ENCODE measurements around the gene MYO1B.

Gene MYO1B

GRCh38 chr2:191262436-191262835 lies 17.2 kb downstream of the MYO1B start:
- Histone ChIP-seq H3K4me1 (ENCODE audit: insufficient read depth, low read length, poor library complexity, severe bottlenecking) (peaks cover 6% of the 10 kb centered on the region), H3K36me3 (ENCODE audit: insufficient read depth, low read length) (no peaks in the 10 kb centered on the region), H3K79me2 (ENCODE audit: insufficient read depth, low read length) (peaks cover 93% of the 10 kb centered on the region), H3F3A (ENCODE audit: low read depth) (no peaks in the 10 kb centered on the region), H3K27me3 (ENCODE audit: insufficient read depth, low read length, poor library complexity, severe bottlenecking) (no peaks in the 10 kb centered on the region), H3K9me2 (replicated peaks; ENCODE audit: low read depth, low read length) (no peaks in the 10 kb centered on the region), H3K4me2 (ENCODE audit: low read depth, low read length, poor library complexity, severe bottlenecking) (no peak overlapping the region), H3K4me3 (ENCODE audit: low read length, poor library complexity, severe bottlenecking) (no peak overlapping the region), H3K9me3 (ENCODE audit: insufficient read depth, low read depth, low read length) (no peaks in the 10 kb centered on the region), H4K20me1 (ENCODE audit: insufficient read depth, low read length, poor library complexity, severe bottlenecking) (peaks cover 14% of the 10 kb centered on the region), H3K9ac (ENCODE audit: low read depth, low read length, poor library complexity, severe bottlenecking) (no peak overlapping the region), H2AFZ (ENCODE audit: low read length) (no peak overlapping the region)
- TF ChIP-seq EZH2phosphoT487 (IDR thresholded peaks at IDR 0.05; ENCODE audit: borderline replicate concordance) = no peak

GRCh38 chr2:191263050-191263449 lies 17.8 kb downstream of the MYO1B start:
- H3K4me2 ChIP-seq (ENCODE audit: low read depth, low read length, poor library complexity, severe bottlenecking) = no peak overlapping the region
- H3F3A ChIP-seq (ENCODE audit: low read depth) = no peaks in the 10 kb centered on the region
- H3K4me1 ChIP-seq (ENCODE audit: insufficient read depth, low read length, poor library complexity, severe bottlenecking) = peaks cover 6% of the 10 kb centered on the region
- H3K9me2 ChIP-seq (replicated peaks; ENCODE audit: low read depth, low read length) = no peaks in the 10 kb centered on the region
- no peaks in the 10 kb centered on the region for H3K27me3 ChIP-seq (ENCODE audit: insufficient read depth, low read length, poor library complexity, severe bottlenecking)
- TF ChIP-seq EZH2phosphoT487 (IDR thresholded peaks at IDR 0.05; ENCODE audit: borderline replicate concordance) = no peak
- TF ChIP-seq, protein P1, sequence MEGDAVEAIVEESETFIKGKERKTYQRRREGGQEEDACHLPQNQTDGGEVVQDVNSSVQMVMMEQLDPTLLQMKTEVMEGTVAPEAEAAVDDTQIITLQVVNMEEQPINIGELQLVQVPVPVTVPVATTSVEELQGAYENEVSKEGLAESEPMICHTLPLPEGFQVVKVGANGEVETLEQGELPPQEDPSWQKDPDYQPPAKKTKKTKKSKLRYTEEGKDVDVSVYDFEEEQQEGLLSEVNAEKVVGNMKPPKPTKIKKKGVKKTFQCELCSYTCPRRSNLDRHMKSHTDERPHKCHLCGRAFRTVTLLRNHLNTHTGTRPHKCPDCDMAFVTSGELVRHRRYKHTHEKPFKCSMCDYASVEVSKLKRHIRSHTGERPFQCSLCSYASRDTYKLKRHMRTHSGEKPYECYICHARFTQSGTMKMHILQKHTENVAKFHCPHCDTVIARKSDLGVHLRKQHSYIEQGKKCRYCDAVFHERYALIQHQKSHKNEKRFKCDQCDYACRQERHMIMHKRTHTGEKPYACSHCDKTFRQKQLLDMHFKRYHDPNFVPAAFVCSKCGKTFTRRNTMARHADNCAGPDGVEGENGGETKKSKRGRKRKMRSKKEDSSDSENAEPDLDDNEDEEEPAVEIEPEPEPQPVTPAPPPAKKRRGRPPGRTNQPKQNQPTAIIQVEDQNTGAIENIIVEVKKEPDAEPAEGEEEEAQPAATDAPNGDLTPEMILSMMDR (conservative IDR thresholded peaks at IDR 0.05; ENCODE audit: low read length) = no peak
- H2AFZ ChIP-seq (ENCODE audit: low read length) = no peak overlapping the region
- no peak overlapping the region for H3K4me3 ChIP-seq (ENCODE audit: low read length, poor library complexity, severe bottlenecking)
- peaks cover 14% of the 10 kb centered on the region for H4K20me1 ChIP-seq (ENCODE audit: insufficient read depth, low read length, poor library complexity, severe bottlenecking)
- no peaks in the 10 kb centered on the region for H3K9me3 ChIP-seq (ENCODE audit: insufficient read depth, low read depth, low read length)
- peaks cover 93% of the 10 kb centered on the region for H3K79me2 ChIP-seq (ENCODE audit: insufficient read depth, low read length)
- no peak overlapping the region for H3K9ac ChIP-seq (ENCODE audit: low read depth, low read length, poor library complexity, severe bottlenecking)
- H3K36me3 ChIP-seq (ENCODE audit: insufficient read depth, low read length) = no peaks in the 10 kb centered on the region

DNA sequence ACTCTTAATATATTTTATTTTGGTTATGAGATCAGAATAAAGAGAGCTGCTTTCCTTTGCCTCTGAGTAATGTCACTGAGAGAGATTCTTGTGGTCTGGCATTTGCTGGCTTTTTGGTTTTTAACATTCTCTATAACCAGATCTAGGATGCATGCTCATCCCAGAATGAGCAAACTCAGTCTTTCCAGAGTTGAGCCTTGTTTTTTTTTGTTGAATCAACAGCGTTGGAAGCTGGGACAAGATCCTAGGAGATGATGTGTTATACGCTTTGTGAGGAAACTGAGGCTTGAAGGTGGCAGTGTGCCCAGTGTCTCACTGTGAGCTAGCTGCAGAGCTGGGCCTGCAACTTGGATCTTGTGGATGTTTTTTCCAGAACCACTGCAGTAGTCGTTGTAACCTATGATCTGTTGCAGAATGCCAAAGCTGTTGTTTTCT lies 19.5 kb downstream of the MYO1B start:
- peaks cover 6% of the 10 kb centered on the region for H3K4me1 ChIP-seq (ENCODE audit: insufficient read depth, low read length, poor library complexity, severe bottlenecking)
- peaks cover 14% of the 10 kb centered on the region for H4K20me1 ChIP-seq (ENCODE audit: insufficient read depth, low read length, poor library complexity, severe bottlenecking)
- H3K79me2 ChIP-seq (ENCODE audit: insufficient read depth, low read length) = peaks cover 93% of the 10 kb centered on the region
- TF ChIP-seq EZH2phosphoT487 (IDR thresholded peaks at IDR 0.05; ENCODE audit: borderline replicate concordance) = no peak
- TF ChIP-seq, protein P1 (conservative IDR thresholded peaks at IDR 0.05; ENCODE audit: low read length) = no peak
- H3K9me2 ChIP-seq (replicated peaks; ENCODE audit: low read depth, low read length) = no peaks in the 10 kb centered on the region
- H3K9ac ChIP-seq (ENCODE audit: low read depth, low read length, poor library complexity, severe bottlenecking) = no peak overlapping the region
- no peak overlapping the region for H3K4me3 ChIP-seq (ENCODE audit: low read length, poor library complexity, severe bottlenecking)
- H3K27me3 ChIP-seq (ENCODE audit: insufficient read depth, low read length, poor library complexity, severe bottlenecking) = no peaks in the 10 kb centered on the region
- H3K4me2 ChIP-seq (ENCODE audit: low read depth, low read length, poor library complexity, severe bottlenecking) = no peak overlapping the region
- H2AFZ ChIP-seq (ENCODE audit: low read length) = no peak overlapping the region
- no peaks in the 10 kb centered on the region for H3K36me3 ChIP-seq (ENCODE audit: insufficient read depth, low read length)
- H3F3A ChIP-seq (ENCODE audit: low read depth) = no peaks in the 10 kb centered on the region
- H3K9me3 ChIP-seq (ENCODE audit: insufficient read depth, low read depth, low read length) = no peaks in the 10 kb centered on the region

All from Loucy (cell line).